RWPE2 (cell line): ENCODE results near the gene FEV.

Experiments used
- ATAC-seq: fragments of 200-7000 bp; cut with Tn5 transposase; 3 replicates; pipeline ENCODE4 v1.9.1; 2021; ENCODE audit warnings: low read depth
- DNase-seq: peaks from one replicate; pipeline ENCODE4 v3.0.0-alpha.2; 2020; ENCODE audit warnings: low spot score
- H3K27ac ChIP-seq: fragments of 450-650 bp; 2 replicates; pipeline ENCODE4 v1.5.1; 2017; ENCODE audit warnings: mild to moderate bottlenecking; ENCODE audit not compliant: poor library complexity, severe bottlenecking
- H3K27me3 ChIP-seq: fragments of 250-450 bp; sonication (Bioruptor Pico); 2 replicates; pipeline ENCODE4 v1.5.1; 2021; ENCODE audit warnings: mild to moderate bottlenecking, moderate library complexity; ENCODE audit not compliant: insufficient read depth, poor library complexity, severe bottlenecking
- H3K36me3 ChIP-seq: fragments of 250-450 bp; sonication (Bioruptor Pico); 2 replicates; pipeline ENCODE4 v1.5.1; 2020; ENCODE audit warnings: low read depth, mild to moderate bottlenecking, moderate library complexity
- H3K4me1 ChIP-seq: fragments of 250-450 bp; sonication (Bioruptor Pico); 2 replicates; pipeline ENCODE4 v1.5.1; 2021; ENCODE audit warnings: mild to moderate bottlenecking, moderate library complexity; ENCODE audit not compliant: insufficient read depth, poor library complexity, severe bottlenecking
- H3K4me3 ChIP-seq: fragments of 250-450 bp; sonication (Bioruptor Pico); 2 replicates; pipeline ENCODE4 v1.5.1; 2021; ENCODE audit warnings: mild to moderate bottlenecking, moderate library complexity; ENCODE audit not compliant: severe bottlenecking
- H3K9me3 ChIP-seq: fragments of 250-450 bp; sonication (Bioruptor Pico); 2 replicates; pipeline ENCODE4 v1.5.1; 2021; ENCODE audit warnings: mild to moderate bottlenecking, moderate library complexity; ENCODE audit not compliant: severe bottlenecking
- TF ChIP-seq, protein P1 (sequence below): fragments of 450-650 bp; IDR thresholded peaks from one replicate; pipeline ENCODE4 v1.5.1; 2017; ENCODE audit warnings: mild to moderate bottlenecking, moderate library complexity; ENCODE audit not compliant: poor library complexity, severe bottlenecking

The FEV gene

DNA sequence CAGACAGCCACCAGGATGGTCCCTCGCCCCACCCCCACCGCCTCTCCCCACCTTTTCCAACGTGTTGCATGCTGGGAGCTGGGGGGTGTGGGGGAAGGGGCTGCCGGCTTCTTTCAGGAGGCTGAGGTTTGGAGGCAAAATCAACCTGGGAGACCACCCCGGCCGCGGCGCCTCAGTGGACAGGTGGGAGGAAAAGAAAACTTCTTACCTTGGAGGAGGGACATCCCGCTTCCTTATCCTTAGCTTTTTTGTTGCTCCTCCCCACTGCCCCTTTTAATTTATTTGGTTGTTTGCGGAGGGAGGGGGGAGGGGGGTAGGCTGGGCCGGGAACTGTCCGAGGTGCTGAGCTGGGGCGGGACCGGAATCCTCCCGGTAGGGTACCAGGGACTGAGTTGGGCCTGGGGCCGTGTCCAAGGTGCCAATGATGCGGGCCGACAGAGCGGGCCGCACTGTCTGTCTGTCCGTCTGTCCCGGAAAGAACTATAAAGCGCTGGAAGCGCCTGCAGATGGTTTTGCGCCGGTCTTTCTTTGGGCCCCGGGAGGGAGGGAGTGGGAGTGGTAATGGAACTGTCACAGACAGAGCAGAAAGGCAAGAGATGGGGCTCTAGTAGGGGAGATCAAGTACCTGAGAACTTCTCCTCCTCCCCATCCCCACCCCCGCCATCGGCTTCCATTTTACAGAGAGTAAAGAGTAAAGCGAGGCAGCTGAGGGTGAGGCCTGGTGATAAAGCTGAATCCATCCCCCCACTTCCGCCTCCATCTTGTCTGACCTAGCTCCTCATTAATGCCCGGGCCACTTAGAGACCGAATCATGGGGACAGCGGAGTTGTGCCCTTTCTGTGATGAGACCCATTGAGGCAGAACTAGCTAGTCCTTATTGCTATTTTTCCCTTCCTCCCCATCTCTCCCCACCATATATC lies 23.1 kb downstream of the FEV start:
- peaks cover 45% of the 10 kb centered on the region for H3K27me3 ChIP-seq
- TF ChIP-seq, protein P1, sequence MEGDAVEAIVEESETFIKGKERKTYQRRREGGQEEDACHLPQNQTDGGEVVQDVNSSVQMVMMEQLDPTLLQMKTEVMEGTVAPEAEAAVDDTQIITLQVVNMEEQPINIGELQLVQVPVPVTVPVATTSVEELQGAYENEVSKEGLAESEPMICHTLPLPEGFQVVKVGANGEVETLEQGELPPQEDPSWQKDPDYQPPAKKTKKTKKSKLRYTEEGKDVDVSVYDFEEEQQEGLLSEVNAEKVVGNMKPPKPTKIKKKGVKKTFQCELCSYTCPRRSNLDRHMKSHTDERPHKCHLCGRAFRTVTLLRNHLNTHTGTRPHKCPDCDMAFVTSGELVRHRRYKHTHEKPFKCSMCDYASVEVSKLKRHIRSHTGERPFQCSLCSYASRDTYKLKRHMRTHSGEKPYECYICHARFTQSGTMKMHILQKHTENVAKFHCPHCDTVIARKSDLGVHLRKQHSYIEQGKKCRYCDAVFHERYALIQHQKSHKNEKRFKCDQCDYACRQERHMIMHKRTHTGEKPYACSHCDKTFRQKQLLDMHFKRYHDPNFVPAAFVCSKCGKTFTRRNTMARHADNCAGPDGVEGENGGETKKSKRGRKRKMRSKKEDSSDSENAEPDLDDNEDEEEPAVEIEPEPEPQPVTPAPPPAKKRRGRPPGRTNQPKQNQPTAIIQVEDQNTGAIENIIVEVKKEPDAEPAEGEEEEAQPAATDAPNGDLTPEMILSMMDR = no peak
- DNase-seq = no peak
- no peak for ATAC-seq
- no peak overlapping the region for H3K27ac ChIP-seq
- no peaks in the 10 kb centered on the region for H3K36me3 ChIP-seq
- peaks cover 5% of the 10 kb centered on the region for H3K4me1 ChIP-seq
- no peak overlapping the region for H3K4me3 ChIP-seq
- no peaks in the 10 kb centered on the region for H3K9me3 ChIP-seq

DNA sequence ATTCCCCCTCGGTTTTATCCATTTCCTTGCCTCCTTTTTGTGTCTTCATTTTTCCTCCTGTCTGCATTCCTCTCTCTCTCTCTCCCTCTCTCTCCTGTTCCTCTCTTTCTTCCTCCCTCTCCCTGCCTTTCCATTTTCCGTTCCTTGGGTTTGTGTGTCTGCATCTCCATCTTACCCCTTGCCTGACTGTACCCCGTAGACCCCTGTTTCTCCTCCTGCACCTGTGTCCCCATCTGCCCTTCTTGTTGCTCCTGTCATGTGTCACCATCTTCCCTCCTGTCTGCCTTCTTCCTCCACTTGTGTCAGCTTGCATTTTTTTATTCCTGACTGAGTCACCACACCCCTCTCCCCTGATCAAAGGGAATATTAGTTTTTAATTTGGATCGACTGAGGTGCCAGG lies 23.8 kb downstream of the FEV start:
- peaks cover 45% of the 10 kb centered on the region for H3K27me3 ChIP-seq
- DNase-seq (no peak), ATAC-seq (no peak)
- H3K36me3 ChIP-seq = no peaks in the 10 kb centered on the region
- H3K4me1 ChIP-seq = peaks cover 5% of the 10 kb centered on the region
- H3K4me3 ChIP-seq = no peak overlapping the region
- TF ChIP-seq, protein P1 = no peak
- H3K27ac ChIP-seq = no peak overlapping the region
- no peaks in the 10 kb centered on the region for H3K9me3 ChIP-seq

DNA sequence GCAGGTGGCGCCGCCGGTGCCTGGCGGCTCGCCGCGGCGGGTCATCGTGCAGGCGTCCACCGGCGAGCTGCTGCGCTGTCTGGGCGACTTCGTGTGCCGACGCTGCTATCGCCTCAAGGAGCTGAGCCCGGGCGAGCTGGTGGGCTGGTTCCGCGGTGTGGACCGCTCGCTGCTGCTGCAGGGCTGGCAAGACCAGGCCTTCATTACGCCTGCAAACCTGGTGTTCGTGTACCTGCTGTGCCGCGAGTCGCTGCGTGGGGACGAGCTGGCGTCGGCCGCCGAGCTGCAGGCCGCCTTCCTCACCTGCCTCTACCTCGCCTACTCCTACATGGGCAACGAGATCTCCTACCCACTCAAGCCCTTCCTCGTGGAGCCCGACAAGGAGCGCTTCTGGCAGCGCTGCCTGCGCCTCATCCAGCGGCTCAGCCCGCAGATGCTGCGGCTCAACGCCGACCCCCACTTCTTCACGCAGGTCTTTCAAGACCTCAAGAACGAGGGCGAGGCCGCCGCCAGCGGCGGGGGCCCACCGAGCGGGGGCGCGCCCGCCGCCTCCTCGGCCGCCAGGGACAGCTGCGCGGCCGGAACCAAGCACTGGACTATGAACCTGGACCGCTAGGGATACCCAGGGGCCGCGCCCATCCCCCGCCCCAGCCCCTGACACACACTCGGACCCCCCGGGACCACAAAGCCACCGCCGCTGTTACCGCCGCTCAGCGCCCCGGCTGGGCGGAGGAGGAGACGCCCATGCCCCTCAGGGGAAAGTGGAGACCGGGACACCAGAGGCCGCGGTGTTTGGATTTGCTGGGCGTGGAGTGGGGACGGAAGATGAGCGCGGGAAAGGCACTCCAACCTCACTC lies 24.4 kb downstream of the FEV start:
- Histone ChIP-seq H3K4me3 (no peak overlapping the region), H3K9me3 (no peaks in the 10 kb centered on the region), H3K36me3 (no peaks in the 10 kb centered on the region), H3K27ac (no peak overlapping the region), H3K27me3 (peaks cover 45% of the 10 kb centered on the region), H3K4me1 (peaks cover 5% of the 10 kb centered on the region)
- TF ChIP-seq, protein P1 = no peak
- ATAC-seq = no peak
- no peak for DNase-seq

DNA sequence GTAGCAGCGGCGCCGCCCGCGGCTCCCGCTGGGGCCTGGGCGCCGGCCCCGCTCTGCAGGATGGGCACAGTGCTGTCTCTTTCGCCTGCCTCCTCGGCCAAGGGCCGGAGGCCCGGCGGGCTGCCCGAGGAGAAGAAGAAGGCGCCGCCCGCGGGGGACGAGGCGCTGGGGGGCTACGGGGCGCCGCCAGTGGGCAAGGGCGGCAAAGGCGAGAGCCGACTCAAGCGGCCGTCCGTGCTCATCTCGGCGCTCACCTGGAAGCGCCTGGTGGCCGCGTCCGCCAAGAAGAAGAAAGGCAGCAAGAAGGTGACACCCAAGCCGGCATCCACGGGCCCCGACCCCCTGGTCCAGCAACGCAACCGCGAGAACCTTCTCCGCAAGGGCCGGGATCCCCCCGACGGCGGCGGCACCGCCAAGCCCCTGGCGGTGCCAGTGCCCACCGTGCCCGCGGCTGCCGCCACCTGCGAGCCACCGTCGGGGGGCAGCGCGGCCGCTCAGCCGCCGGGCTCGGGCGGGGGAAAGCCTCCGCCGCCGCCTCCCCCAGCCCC lies 25.1 kb downstream of the FEV start:
- Histone ChIP-seq H3K36me3 (no peaks in the 10 kb centered on the region), H3K4me1 (peaks cover 5% of the 10 kb centered on the region), H3K4me3 (peak overlapping the region; percentile 36), H3K9me3 (no peaks in the 10 kb centered on the region), H3K27me3 (peaks cover 48% of the 10 kb centered on the region), H3K27ac (no peak overlapping the region)
- TF ChIP-seq, protein P1 = no peak
- ATAC-seq = no peak
- DNase-seq = no peak
